ENCODE measurements around the gene FJX1.
"Not testable (repeated sequence)": the region's sequence is repeated elsewhere in the genome, so short reads cannot be mapped to it uniquely, and the experiment has no call there.

FJX1 gene

GRCh38 chr11:35662649-35663407 is 44.6 kb downstream of the FJX1 start, which contains the start of gene TRIM44:
TRIM44 (plus strand) TSS chr11:35662775; CDS start chr11:35663112, 337 bp downstream.
- H3K4me3 ChIP-seq (ENCODE audit: low read length) = peak within 1 kb of the TSS; percentile 93
- H3K27me3 ChIP-seq (ENCODE audit: control insufficient read depth, insufficient read depth, low read length) = no peaks in the 10 kb centered on the region
- H3K4me1 ChIP-seq (ENCODE audit: control insufficient read depth, insufficient read depth, low read length) = peaks cover 14% of the 10 kb centered on the region

GRCh38 chr11:35663408-35663702 is 45.1 kb downstream of the FJX1 start:
- Histone ChIP-seq H3K4me3 (ENCODE audit: low read length) (peak overlapping the region; percentile 93), H3K4me1 (ENCODE audit: control insufficient read depth, insufficient read depth, low read length) (peaks cover 14% of the 10 kb centered on the region), H3K36me3 (ENCODE audit: control insufficient read depth, insufficient read depth, low read length) (no peaks in the 10 kb centered on the region), H3K9ac (ENCODE audit: low read length) (peak overlapping the region; percentile 73), H3K27me3 (ENCODE audit: control insufficient read depth, insufficient read depth, low read length) (no peaks in the 10 kb centered on the region), H3K9me3 (ENCODE audit: control insufficient read depth, low read length) (no peaks in the 10 kb centered on the region)

More at GRCh38 chr11:35662649-35663407, 44.6 kb downstream of the FJX1 start, which contains the start of gene TRIM44:
- Histone ChIP-seq H3K9me3 (ENCODE audit: control insufficient read depth, low read length) (no peaks in the 10 kb centered on the region), H3K36me3 (ENCODE audit: control insufficient read depth, insufficient read depth, low read length) (no peaks in the 10 kb centered on the region), H3K9ac (ENCODE audit: low read length) (peak within 1 kb of the TSS; percentile 73)

GRCh38 chr11:35664977-35665441 is 46.7 kb downstream of the FJX1 start:
- peaks cover 14% of the 10 kb centered on the region for H3K4me1 ChIP-seq (ENCODE audit: control insufficient read depth, insufficient read depth, low read length)
- H3K4me3 ChIP-seq (ENCODE audit: low read length) = no peak overlapping the region
- no peaks in the 10 kb centered on the region for H3K36me3 ChIP-seq (ENCODE audit: control insufficient read depth, insufficient read depth, low read length)
- H3K27me3 ChIP-seq (ENCODE audit: control insufficient read depth, insufficient read depth, low read length) = no peaks in the 10 kb centered on the region
- H3K9me3 ChIP-seq (ENCODE audit: control insufficient read depth, low read length) = no peaks in the 10 kb centered on the region
- H3K9ac ChIP-seq (ENCODE audit: low read length) = no peak overlapping the region

GRCh38 chr11:35667257-35667656 is 49.0 kb downstream of the FJX1 start:
- Histone ChIP-seq H3K27me3 (ENCODE audit: control insufficient read depth, insufficient read depth, low read length) (no peaks in the 10 kb centered on the region), H3K9me3 (ENCODE audit: control insufficient read depth, low read length) (no peaks in the 10 kb centered on the region), H3K36me3 (ENCODE audit: control insufficient read depth, insufficient read depth, low read length) (no peaks in the 10 kb centered on the region), H3K9ac (ENCODE audit: low read length) (no peak overlapping the region), H3K4me1 (ENCODE audit: control insufficient read depth, insufficient read depth, low read length) (peaks cover 17% of the 10 kb centered on the region), H3K4me3 (ENCODE audit: low read length) (no peak overlapping the region)

- not testable (repeated sequence) for H3K36me3 ChIP-seq (ENCODE audit: control insufficient read depth, insufficient read depth, low read length); H3K27me3 ChIP-seq (ENCODE audit: control insufficient read depth, insufficient read depth, low read length); H3K9me3 ChIP-seq (ENCODE audit: control insufficient read depth, low read length); H3K4me3 ChIP-seq (ENCODE audit: low read length); H3K9ac ChIP-seq (ENCODE audit: low read length)
- H3K4me1 ChIP-seq (ENCODE audit: control insufficient read depth, insufficient read depth, low read length) = peaks cover 14% of the 10 kb centered on the region
Observed at GRCh38 chr11:35668350-35668749, 50.1 kb downstream of the FJX1 start.
